HepG2 (cell line): ENCODE measurements around the gene TXN. TPM values are rescaled to one million over a fixed set of nuclear protein-coding genes. Genes with fewer than 3 reads are reported as not detected.

Source experiments
- DNMT1 ChIP-seq: sonication (generic); formaldehyde crosslinking; IDR thresholded peaks from 2 replicates; pipeline ENCODE4 v1.5.1; 2020; ENCODE audit warnings: mild to moderate bottlenecking, missing genetic modification reagents
- DRAP1 ChIP-seq: IDR thresholded peaks from 2 replicates; pipeline ENCODE4 v1.6.1; 2016; ENCODE audit warnings: missing genetic modification reagents, missing compliant biosample characterization
- FOSL2 ChIP-seq: sonication (generic); formaldehyde crosslinking; IDR thresholded peaks from 2 replicates; pipeline ENCODE4 v1.4.0; 2020; ENCODE audit warnings: missing genetic modification reagents
- FOXO4 ChIP-seq: sonication (generic); formaldehyde crosslinking; conservative IDR thresholded peaks from 2 replicates; pipeline ENCODE4 v1.8.1; 2023; ENCODE audit warnings: missing genetic modification reagents
- FOXP1 ChIP-seq, 2 experiments: fragments of 450-650 bp in 1 of 2; IDR thresholded peaks; 2 replicates each; pipeline ENCODE4 v1.6.1; 2017 to 2018; ENCODE audit warnings: antibody characterized with exemption in 1 of 2
- HDAC2 ChIP-seq: sonication (generic); formaldehyde crosslinking; IDR thresholded peaks from 2 replicates; pipeline ENCODE4 v1.4.0; 2020; ENCODE audit warnings: missing genetic modification reagents
- HNF4A ChIP-seq: sonication (generic); formaldehyde crosslinking; IDR thresholded peaks from 2 replicates; pipeline ENCODE4 v1.4.0; 2020; ENCODE audit warnings: missing genetic modification reagents
- ISX ChIP-seq: sonication (generic); formaldehyde crosslinking; conservative IDR thresholded peaks from 2 replicates; pipeline ENCODE4 v1.5.0; 2020; ENCODE audit warnings: missing genetic modification reagents
- PRDM10 ChIP-seq: sonication (generic); formaldehyde crosslinking; IDR thresholded peaks from 2 replicates; pipeline ENCODE4 v1.4.0; 2020; ENCODE audit warnings: low read depth, missing genetic modification reagents
- TARDBP ChIP-seq: sonication (generic); formaldehyde crosslinking; IDR thresholded peaks from 2 replicates; pipeline ENCODE4 v1.8.0; 2022; ENCODE audit warnings: mild to moderate bottlenecking, missing genetic modification reagents
- TERF1 ChIP-seq: sonication (generic); formaldehyde crosslinking; IDR thresholded peaks from 2 replicates; pipeline ENCODE4 v1.8.0; 2022; ENCODE audit warnings: mild to moderate bottlenecking, missing genetic modification reagents, moderate library complexity
- ZBTB20 ChIP-seq: sonication (generic); formaldehyde crosslinking; IDR thresholded peaks from 2 replicates; pipeline ENCODE4 v1.8.1; 2023; ENCODE audit warnings: missing genetic modification reagents, low read depth, mild to moderate bottlenecking, borderline replicate concordance
- ZMAT3 ChIP-seq: sonication (generic); formaldehyde crosslinking; conservative IDR thresholded peaks from 2 replicates; pipeline ENCODE4 v1.7.0; 2021; ENCODE audit warnings: missing genetic modification reagents
- ZNF124 ChIP-seq: sonication (generic); formaldehyde crosslinking; IDR thresholded peaks from 2 replicates; pipeline ENCODE4 v1.4.0; 2020; ENCODE audit warnings: missing genetic modification reagents
- ZNF253 ChIP-seq: sonication (generic); formaldehyde crosslinking; IDR thresholded peaks from 2 replicates; pipeline ENCODE4 v1.8.0; 2022; ENCODE audit warnings: mild to moderate bottlenecking, missing genetic modification reagents, borderline replicate concordance
- ZNF44 ChIP-seq: sonication (generic); formaldehyde crosslinking; IDR thresholded peaks from 2 replicates; pipeline ENCODE4 v1.5.1; 2020; ENCODE audit warnings: mild to moderate bottlenecking, missing genetic modification reagents
- ZNF574 ChIP-seq: sonication (generic); formaldehyde crosslinking; IDR thresholded peaks from 2 replicates; pipeline ENCODE4 v1.4.0; 2020; ENCODE audit warnings: missing genetic modification reagents
- ZNF598 ChIP-seq: sonication (generic); formaldehyde crosslinking; IDR thresholded peaks from 2 replicates; pipeline ENCODE4 v1.5.1; 2020; ENCODE audit warnings: mild to moderate bottlenecking, missing genetic modification reagents, borderline replicate concordance
- polyA plus RNA-seq, 8 experiments: library from polyadenylated mRNA; depleted of rRNA in 3 of 8; stranded (reverse) in 7 of 8; unstranded in 1 of 8; fragments of >200 nt; fragmentation: Illumina TruSeq in 4 of 8; extraction: Trizol in 4 of 8; gene quantifications; 2 replicates each; pipeline versions ENCODE4 v1.2.1 to v1.2.3, GENCODE V29; 2011 to 2016; ENCODE audit warnings: low read depth in 4 of 8, missing spikeins in 1 of 8, mixed read lengths in 1 of 8; ENCODE audit not compliant: insufficient read depth in 1 of 8
- total RNA-seq, 5 experiments: library from RNA; depleted of rRNA; stranded (reverse); fragments of >200 nt; fragmentation: Illumina TruSeq; extraction: Trizol; gene quantifications; 2 replicates each; pipeline ENCODE4 v1.2.3, GENCODE V29; 2016; ENCODE audit warnings: low read depth in 1 of 5

The TXN gene
- total and polyA plus RNA-seq, 2 of the 13 experiments (the other 11 are each of a cell fraction or from before 2014, with no cell fraction given): 364 to 470 TPM

- TF ChIP-seq PRDM10 (CRISPR knock-in tag): no peak
- peak; percentile 95 for TF ChIP-seq HDAC2 (CRISPR knock-in tag)
- no peak for TF ChIP-seq FOXO4 (CRISPR knock-in tag)
- TF ChIP-seq ZMAT3 (CRISPR knock-in tag): peak; percentile 77; the same call in 1 of the 2 replicates
- TF ChIP-seq HNF4A (CRISPR knock-in tag): peak; percentile 100
- TF ChIP-seq FOSL2 (CRISPR knock-in tag): peak; percentile 53
- TF ChIP-seq DRAP1 (CRISPR knock-in tag): 0 out of 2 replicates have a peak, but pooled peaks have one; percentile 26
- no peak for TF ChIP-seq ZNF44
- peak; percentile 48; the same call in 1 of the 2 replicates for TF ChIP-seq ZNF574 (CRISPR knock-in tag)
- TF ChIP-seq FOXP1 (IDR thresholded peaks at IDR 0.05): no peak
- peak; percentile 53 for TF ChIP-seq FOXP1 (CRISPR knock-in tag; IDR thresholded peaks at IDR 0.05)
- TF ChIP-seq ZBTB20: peak; percentile 70; the same call in 1 of the 2 replicates
- TF ChIP-seq ISX: no peak
- TF ChIP-seq ZNF253: no peak
- TF ChIP-seq ZNF124 (CRISPR knock-in tag): peak; percentile 26; the same call in 1 of the 2 replicates
- TF ChIP-seq ZNF598: no peak
- no peak for TF ChIP-seq DNMT1
- TF ChIP-seq TARDBP: peak; percentile 89; the same call in 1 of the 2 replicates
- no peak for TF ChIP-seq TERF1
Observed at GRCh38 chr9:110220809-110221208, 35.5 kb downstream of the TXN start (continued).
